ENCODE measurements around the gene OR2F2.

DNA sequence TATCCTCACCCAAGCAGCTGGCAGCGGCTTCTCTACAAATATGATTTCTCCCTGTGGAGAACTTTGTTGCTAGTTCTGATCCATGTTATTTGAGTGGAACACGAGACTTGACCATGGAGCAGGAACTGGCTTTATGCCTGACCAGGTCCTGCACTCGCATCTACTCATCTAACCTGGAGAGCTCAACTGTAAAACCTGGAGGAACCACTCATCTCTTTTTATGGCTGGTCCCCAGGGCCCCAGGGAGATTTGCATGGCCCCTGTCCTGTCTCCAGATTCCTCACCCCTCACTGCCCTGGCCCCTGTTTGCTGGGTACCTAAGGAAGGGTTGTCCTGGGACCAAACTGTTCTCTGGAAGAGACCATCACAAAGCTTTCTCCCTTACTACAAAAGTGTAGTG, 49.1 kb upstream of the OR2F2 start:
- TF ChIP-seq SIN3A (IDR thresholded peaks at IDR 0.05; ENCODE audit: borderline replicate concordance, insufficient read depth, low read length), result no peak
- TF ChIP-seq POLR2AphosphoS5 (IDR thresholded peaks at IDR 0.05; ENCODE audit: low read depth, low read length), result no peak
- TF ChIP-seq TAF1 (IDR thresholded peaks at IDR 0.05; ENCODE audit: borderline replicate concordance, insufficient read depth, low read length), result no peak
